Endodermal cell (in vitro differentiated cells): ENCODE results near the gene TNFRSF25. TPM values are rescaled to one million over a fixed set of nuclear protein-coding genes. Genes with fewer than 3 reads are reported as not detected.

Source experiments
- DNase-seq: peaks from one replicate; pipeline ENCODE4 v3.0.0-alpha.2; 2017
- H3K27ac ChIP-seq: 2 replicates; pipeline ENCODE4 v1.5.1; 2013; ENCODE audit warnings: mild to moderate bottlenecking, low read depth, low read length, moderate library complexity
- H3K27me3 ChIP-seq: 2 replicates; pipeline ENCODE4 v1.6.1; 2013; ENCODE audit warnings: mild to moderate bottlenecking, low read length, moderate library complexity; ENCODE audit not compliant: insufficient read depth, control insufficient read depth, poor library complexity, severe bottlenecking
- H3K36me3 ChIP-seq: 2 replicates; pipeline ENCODE4 v1.7.0; 2013; ENCODE audit warnings: mild to moderate bottlenecking, low read length, moderate library complexity; ENCODE audit not compliant: control insufficient read depth, insufficient read depth
- H3K4me1 ChIP-seq: one replicate; pipeline ENCODE4 v1.7.0; 2013; ENCODE audit warnings: low read length; ENCODE audit not compliant: control insufficient read depth, insufficient read depth
- H3K4me3 ChIP-seq: 2 replicates; pipeline ENCODE4 v1.5.1; 2013; ENCODE audit warnings: mild to moderate bottlenecking, low read length, moderate library complexity
- H3K9ac ChIP-seq: 2 replicates; pipeline ENCODE4 v1.6.1; 2013; ENCODE audit warnings: mild to moderate bottlenecking, low read length, moderate library complexity; ENCODE audit not compliant: poor library complexity, severe bottlenecking; ENCODE audit errors: extremely low read depth
- H3K9me3 ChIP-seq: 2 replicates; pipeline ENCODE4 v1.6.1; 2013; ENCODE audit warnings: mild to moderate bottlenecking, low read length, moderate library complexity; ENCODE audit not compliant: control insufficient read depth
- H3K27ac Mint-ChIP-seq: 2 replicates; pipeline ENCODE4 v1.8.0; 2020; ENCODE audit warnings: mixed read lengths
- H3K27me3 Mint-ChIP-seq: 2 replicates; pipeline ENCODE4 v1.8.0; 2021; ENCODE audit warnings: mild to moderate bottlenecking, mixed read lengths; ENCODE audit not compliant: insufficient read depth
- H3K36me3 Mint-ChIP-seq: 2 replicates; pipeline ENCODE4 v1.8.0; 2020; ENCODE audit warnings: low read depth, mixed read lengths
- H3K4me1 Mint-ChIP-seq: 2 replicates; pipeline ENCODE4 v1.8.0; 2020; ENCODE audit warnings: mixed read lengths
- H3K4me3 Mint-ChIP-seq: 2 replicates; pipeline ENCODE4 v1.8.0; 2020; ENCODE audit warnings: mild to moderate bottlenecking, moderate library complexity, mixed read lengths
- H3K9me3 Mint-ChIP-seq: 2 replicates; pipeline ENCODE4 v1.8.0; 2020; ENCODE audit warnings: mild to moderate bottlenecking, mixed read lengths
- WGBS, 2 experiments: methylation state at CpG; one replicate each; pipeline versions ENCODE4 v1.1.5 to v1.1.7; 2013; ENCODE audit warnings: missing lambda C conversion rate in 2 of 2, mixed read lengths in 1 of 2; ENCODE audit not compliant: insufficient coverage in 1 of 2, insufficient read length in 1 of 2; 5-methylcytosine and 5-hydroxymethylcytosine counted together
- total RNA-seq, 2 donors: library from RNA; stranded (reverse); fragmentation: NEBNext Ultra II Directional in 1 of 2; extraction: Animal tissue kit (Norgen Biotek cat#: 25700) in 1 of 2; gene quantifications; 2 replicates in 1 of 2; 3 replicates in 1 of 2; pipeline ENCODE4 v1.2.1, GENCODE V29; 2021
- TF ChIP-seq, protein P1 (sequence below): fragments of 200-600 bp; sonication (generic); conservative IDR thresholded peaks from 2 replicates; pipeline ENCODE4 v1.5.0; 2021; ENCODE audit warnings: antibody characterized with exemption, mild to moderate bottlenecking

Gene TNFRSF25
- total RNA-seq, 2 donors from 2014 or later = 25.9 to 26.9 TPM

- no peak overlapping the region for H3K4me3 ChIP-seq
- H3K4me1 ChIP-seq = no peaks in the 10 kb centered on the region
- H3K27me3 ChIP-seq = no peaks in the 10 kb centered on the region
- H3K9me3 Mint-ChIP-seq = no peaks in the 10 kb centered on the region
- no peaks in the 10 kb centered on the region for H3K36me3 ChIP-seq
- 93 to 97% methylated on average over 21 to 31 of the region's 31 CpGs for WGBS, 2 experiments
- no peaks in the 10 kb centered on the region for H3K4me1 Mint-ChIP-seq
- H3K36me3 Mint-ChIP-seq = no peaks in the 10 kb centered on the region
- no peaks in the 10 kb centered on the region for H3K9me3 ChIP-seq
- H3K4me3 Mint-ChIP-seq = no peak overlapping the region
- H3K27me3 Mint-ChIP-seq = peaks cover 9% of the 10 kb centered on the region
- TF ChIP-seq, protein P1, sequence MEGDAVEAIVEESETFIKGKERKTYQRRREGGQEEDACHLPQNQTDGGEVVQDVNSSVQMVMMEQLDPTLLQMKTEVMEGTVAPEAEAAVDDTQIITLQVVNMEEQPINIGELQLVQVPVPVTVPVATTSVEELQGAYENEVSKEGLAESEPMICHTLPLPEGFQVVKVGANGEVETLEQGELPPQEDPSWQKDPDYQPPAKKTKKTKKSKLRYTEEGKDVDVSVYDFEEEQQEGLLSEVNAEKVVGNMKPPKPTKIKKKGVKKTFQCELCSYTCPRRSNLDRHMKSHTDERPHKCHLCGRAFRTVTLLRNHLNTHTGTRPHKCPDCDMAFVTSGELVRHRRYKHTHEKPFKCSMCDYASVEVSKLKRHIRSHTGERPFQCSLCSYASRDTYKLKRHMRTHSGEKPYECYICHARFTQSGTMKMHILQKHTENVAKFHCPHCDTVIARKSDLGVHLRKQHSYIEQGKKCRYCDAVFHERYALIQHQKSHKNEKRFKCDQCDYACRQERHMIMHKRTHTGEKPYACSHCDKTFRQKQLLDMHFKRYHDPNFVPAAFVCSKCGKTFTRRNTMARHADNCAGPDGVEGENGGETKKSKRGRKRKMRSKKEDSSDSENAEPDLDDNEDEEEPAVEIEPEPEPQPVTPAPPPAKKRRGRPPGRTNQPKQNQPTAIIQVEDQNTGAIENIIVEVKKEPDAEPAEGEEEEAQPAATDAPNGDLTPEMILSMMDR = no peak
- DNase-seq = peak; percentile 49
- H3K9ac ChIP-seq = no peak overlapping the region
- H3K27ac Mint-ChIP-seq = no peak overlapping the region
- H3K27ac ChIP-seq = peak overlapping the region; percentile 44
These were observed 39.6 kb upstream of the TNFRSF25 start for GRCh38 chr1:6505367-6506209.

DNA sequence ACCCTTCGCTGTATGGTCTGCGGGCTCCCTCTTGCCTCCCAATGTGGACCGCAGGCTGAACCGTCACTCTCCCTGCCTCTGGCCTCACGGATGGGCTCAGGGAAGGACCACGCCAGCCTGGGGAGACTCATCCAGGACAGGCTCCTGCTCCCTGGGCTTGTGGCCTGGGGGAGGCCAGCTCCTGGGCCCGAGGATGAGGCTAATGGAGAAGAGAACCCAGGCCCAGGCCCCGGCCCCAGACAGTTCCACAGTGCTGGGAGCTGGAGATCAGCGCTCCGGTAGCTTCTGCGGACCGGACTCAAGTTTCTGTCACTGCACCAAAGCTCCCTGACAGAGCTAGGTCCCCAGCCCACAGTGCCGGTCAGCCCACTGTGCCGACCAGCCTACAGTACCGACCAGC, 38.9 kb upstream of the TNFRSF25 start:
- Mint-ChIP-seq H3K27ac (no peak overlapping the region), H3K9me3 (no peaks in the 10 kb centered on the region), H3K4me3 (no peak overlapping the region), H3K27me3 (peaks cover 9% of the 10 kb centered on the region), H3K36me3 (no peaks in the 10 kb centered on the region), H3K4me1 (no peaks in the 10 kb centered on the region)
- TF ChIP-seq, protein P1 = no peak
- H3K36me3 ChIP-seq = no peaks in the 10 kb centered on the region
- H3K9ac ChIP-seq = no peak overlapping the region
- no peaks in the 10 kb centered on the region for H3K4me1 ChIP-seq
- WGBS, 2 experiments = 90 to 92% methylated on average over 11 to 15 of the region's 15 CpGs
- no peak overlapping the region for H3K27ac ChIP-seq
- DNase-seq = peak; percentile 45
- no peaks in the 10 kb centered on the region for H3K9me3 ChIP-seq
- H3K27me3 ChIP-seq = no peaks in the 10 kb centered on the region
- H3K4me3 ChIP-seq = no peak overlapping the region

DNA sequence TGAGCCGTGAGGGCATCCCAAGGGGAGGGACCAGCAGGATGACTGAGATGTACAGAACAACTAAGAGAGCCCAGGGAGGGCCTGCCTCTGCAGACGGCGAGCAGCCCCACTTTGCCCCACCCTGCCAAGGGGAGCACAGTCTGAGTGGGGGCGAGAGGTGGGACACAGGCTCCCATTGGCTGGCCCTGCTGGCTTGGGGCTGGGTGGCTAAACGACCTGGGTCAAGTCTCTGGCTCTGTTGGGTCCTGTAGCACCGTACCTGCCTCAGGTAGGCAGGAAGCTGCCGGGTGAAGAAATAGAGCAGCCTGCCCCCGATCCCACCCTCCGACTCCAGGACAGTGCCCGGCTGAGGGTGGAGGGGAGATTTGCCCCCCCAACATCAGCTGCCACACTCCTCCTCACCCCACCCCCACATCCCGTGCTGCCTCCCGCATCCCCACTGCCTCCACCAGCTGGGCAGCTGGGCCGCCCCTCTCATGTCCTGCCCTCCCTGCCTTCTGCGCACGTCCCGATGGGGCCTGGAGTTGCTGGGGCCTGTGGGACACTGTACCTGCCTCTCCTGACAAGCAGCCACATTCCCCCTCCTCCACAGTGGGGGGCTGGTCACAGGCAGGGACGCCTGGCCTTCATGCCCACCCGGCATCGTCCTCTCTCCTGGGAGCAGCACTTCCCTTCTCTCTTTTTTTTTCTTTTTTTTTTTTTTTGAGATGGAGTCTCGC, 38.1 kb upstream of the TNFRSF25 start:
- no peaks in the 10 kb centered on the region for H3K4me1 ChIP-seq
- H3K9ac ChIP-seq = no peak overlapping the region
- no peak overlapping the region for H3K4me3 Mint-ChIP-seq
- no peak overlapping the region for H3K27ac ChIP-seq
- no peaks in the 10 kb centered on the region for H3K36me3 ChIP-seq
- WGBS, 2 experiments = 77 to 85% methylated on average over 11 to 20 of the region's 20 CpGs
- no peaks in the 10 kb centered on the region for H3K36me3 Mint-ChIP-seq
- H3K9me3 ChIP-seq = no peaks in the 10 kb centered on the region
- no peak for DNase-seq
- H3K4me1 Mint-ChIP-seq = no peaks in the 10 kb centered on the region
- H3K27me3 ChIP-seq = peaks cover 2% of the 10 kb centered on the region
- H3K27ac Mint-ChIP-seq = no peak overlapping the region
- no peak overlapping the region for H3K4me3 ChIP-seq
- peaks cover 13% of the 10 kb centered on the region for H3K27me3 Mint-ChIP-seq
- H3K9me3 Mint-ChIP-seq = no peaks in the 10 kb centered on the region
- TF ChIP-seq, protein P1 = no peak
